SK-N-MC (cell line): ENCODE measurements around the gene NBEA.

Experiments used
- EZH2 ChIP-seq: fragments of 200-600 bp; sonication (generic); IDR thresholded peaks from one replicate; pipeline ENCODE4 v1.6.1; 2017; ENCODE audit warnings: antibody characterized with exemption
- FOXP2 ChIP-seq: optimal IDR thresholded peaks from 2 replicates; pipeline ENCODE3; 2011; ENCODE audit warnings: mild to moderate bottlenecking, moderate library complexity; ENCODE audit not compliant: insufficient read depth; ENCODE audit errors: extremely low read length, control extremely low read depth
- POLR2AphosphoS5 ChIP-seq: IDR thresholded peaks from 2 replicates; pipeline ENCODE4 v1.6.1; 2012; ENCODE audit warnings: mild to moderate bottlenecking, low read depth, low read length, borderline replicate concordance

DNA sequence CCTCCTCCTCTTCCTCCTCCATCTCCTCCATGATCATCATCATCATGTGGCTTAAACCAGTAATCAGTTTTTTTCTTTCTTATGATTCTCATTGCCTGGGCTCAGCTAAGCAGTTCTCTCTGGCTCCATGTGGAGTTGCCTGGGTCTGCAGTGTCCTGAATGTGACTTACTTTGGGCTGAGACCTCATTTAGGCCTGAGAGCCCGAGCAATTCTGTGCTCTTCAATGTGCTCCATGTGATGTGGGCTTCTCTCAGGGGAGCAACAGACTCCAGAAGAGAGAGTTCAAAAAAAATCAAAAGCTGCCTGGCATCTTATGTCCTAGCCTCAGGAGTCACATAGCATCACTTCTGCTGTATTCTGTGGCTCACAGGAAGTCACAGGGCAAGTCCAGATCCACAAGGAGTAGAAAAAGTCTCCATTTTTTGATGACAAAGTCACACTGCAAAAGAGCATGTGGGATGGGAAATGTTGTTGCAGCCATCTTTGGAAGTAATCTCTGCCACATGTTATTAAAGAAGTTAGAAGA is 405.7 kb downstream of the NBEA start:
- TF ChIP-seq EZH2 (no peak), POLR2AphosphoS5 (no peak), FOXP2 (no peak)
